Activated CD8-positive, alpha-beta memory T cell treated with anti-CD3 and anti-CD28 coated beads for 24 hours (primary cell): ENCODE results near the gene CHGA.

Experiments used
- DNase-seq: peaks from one replicate; pipeline ENCODE4 v3.0.0-alpha.2; 2020

Gene CHGA

DNA sequence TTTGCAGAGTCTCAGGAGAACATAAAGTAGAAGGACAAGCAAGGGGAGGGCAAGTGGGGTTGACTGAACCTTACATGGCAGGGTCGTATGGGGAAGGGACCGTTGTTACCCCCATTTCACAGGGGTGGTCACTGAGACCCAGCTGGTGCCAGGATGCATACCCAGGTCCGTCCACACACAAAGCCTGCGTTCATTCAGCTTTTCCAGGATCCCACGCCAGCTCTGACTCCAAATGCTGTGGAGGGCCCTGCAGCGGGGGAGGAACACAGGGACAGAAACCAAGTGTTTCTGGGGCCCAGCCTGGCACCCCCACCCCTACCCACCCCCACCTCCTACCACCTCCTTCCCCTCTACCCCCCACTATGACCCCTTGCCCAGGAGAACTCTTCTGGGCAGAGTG is 16.5 kb upstream of the CHGA start:
- DNase-seq, result no peak

DNA sequence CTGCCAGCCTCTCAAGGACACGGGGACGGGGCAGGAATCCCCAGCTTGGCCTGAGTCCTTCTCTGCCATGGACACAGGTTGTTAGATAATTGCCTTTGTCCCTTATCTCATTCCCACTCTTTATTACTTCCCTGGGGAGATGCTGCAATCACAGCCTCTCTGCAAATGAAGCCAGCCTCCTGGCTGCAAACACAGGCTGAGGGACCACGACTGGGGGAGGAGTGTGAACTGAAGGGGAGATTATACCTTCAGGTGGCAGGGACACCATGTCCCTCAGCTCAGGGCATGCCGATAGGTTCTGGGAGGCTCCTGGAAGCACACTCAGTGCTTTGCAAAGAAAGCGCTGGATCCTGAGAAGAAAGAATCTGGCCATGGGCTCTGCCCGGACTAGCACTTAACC is 16.1 kb upstream of the CHGA start:
- no peak for DNase-seq

DNA sequence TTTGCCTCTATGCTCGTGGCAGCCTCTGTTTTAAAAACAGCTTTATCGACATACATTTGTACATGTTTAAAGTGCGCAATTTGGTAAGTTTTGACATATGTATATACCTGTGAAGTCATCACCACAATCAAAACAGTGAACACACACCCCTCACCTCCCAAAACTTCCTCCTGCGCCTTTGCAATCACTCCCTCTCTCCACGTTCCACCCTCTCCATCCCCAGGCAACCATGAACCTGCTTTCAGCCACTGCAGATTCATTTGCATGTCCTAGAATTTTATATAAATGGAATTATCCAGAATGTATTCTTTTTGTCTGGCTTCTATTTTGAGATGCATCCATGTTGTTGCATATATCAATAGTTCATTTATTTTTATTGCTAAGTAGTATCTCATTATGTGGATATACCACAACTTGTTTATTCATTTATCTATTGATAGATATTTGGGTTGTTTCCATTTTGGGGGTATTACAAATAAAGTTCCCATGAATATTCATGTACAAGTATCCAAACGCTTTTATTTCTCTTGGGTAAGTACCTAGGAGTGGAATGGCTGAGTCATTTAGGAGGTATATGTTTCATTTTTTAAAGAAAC is 15.5 kb upstream of the CHGA start:
- no peak for DNase-seq

DNA sequence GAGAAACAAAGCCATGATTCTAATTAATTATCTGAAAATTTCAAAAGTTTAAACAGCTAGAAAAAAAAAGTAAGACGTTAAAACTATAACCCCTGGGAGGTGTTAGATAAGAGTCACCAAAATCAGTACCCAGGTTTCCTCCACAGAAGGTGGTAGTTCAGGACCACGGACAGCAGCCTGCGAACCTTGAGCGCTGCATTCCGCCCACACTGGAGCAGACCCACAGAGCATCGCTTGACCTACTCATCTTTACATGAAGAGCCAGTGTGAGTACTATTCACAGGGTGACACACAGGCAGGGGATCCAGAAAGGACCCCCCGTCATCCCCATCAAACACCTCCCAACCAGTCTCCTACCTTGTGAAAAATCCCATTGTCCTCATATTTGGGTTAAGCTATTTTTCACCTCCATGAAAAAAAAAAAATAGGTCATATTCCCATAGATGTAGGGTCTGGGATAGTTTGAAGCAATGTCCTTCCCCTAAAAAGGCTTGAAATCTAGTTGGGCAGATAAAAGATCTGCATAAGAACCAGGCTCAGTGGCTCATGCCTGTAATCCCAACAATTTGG is 8.8 kb upstream of the CHGA start:
- DNase-seq, result peak; percentile 68

DNA sequence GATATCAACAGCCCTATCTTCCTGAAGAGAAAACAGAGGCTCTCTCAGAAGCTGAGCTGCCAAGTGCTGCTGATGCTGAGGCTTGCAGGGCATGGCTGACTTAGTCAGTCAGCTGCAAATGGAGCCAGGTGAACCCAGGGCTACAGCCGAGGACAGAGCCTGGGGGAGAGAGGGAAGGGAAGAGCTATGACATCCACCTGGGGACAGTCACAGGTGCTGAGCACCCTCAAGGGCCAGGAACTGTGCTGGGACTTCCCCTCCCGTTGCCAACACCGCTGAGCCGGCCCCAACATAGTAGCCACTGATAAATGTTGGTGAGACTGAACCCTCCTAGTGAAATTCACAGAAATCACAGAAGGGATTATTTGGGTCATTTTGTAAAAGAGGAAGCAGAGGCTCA is 6.7 kb upstream of the CHGA start:
- DNase-seq, result no peak

DNA sequence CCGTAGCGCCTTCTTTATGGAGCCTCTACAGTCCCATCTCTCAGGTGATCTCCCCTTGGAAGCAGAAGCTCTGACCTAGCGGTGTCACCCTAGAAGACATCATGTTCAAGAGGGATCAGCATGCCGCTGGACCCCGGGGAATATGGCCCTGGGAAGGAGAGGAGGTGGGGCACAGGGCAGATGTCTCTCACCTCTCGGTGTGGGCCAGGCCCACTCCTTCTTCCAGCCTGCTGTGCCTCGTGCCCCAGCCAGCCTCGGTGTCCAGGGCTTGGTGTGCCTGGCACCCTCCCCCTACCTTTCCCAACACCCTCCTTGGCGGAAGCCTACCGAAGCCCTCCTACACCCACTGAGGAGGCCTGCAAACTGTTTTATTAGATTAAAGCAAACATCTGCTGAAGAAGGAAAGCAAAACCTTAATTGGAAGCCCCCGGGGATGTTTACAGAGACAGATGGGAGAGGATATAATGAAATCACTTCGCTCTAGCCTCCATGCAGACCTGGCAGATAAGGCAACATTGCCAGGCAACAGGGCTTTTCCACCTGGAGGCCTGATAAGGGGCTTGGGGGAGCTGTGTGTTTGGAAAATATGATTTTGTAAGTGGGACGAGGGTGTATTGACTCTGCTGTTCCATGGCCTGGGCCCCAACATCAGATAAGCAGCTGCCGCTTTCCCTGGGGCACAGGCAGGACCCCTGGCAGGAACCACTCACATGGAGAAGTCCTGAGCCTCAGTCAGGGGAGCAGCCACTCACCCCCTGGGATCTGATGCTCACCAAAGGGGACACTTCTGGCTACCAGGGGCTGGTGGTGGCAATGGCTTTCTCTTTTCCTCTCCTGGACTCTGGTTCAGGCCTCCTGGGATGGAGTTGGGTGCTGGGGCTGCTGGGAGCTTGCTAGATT is 5.7 kb upstream of the CHGA start:
- DNase-seq, result no peak

DNA sequence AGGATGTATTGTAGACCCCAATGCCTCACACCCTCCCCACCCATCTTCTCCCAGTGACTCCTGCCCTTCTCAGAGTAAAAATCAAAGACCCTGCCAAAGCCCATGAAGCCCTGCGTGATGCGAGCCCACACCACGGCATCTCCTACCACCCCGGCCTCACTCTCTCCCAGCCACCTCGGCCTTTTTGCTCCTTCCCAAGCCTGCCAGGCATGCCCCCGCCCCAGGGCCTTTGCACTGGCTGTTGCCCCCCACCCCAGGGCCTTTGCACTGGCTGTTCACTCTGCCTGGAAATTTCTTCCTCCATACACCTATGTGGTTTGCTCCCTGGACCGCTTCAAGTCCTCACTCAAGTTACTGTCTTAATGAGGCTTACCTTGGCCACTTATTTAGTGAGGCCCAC is 5.0 kb upstream of the CHGA start:
- no peak for DNase-seq

DNA sequence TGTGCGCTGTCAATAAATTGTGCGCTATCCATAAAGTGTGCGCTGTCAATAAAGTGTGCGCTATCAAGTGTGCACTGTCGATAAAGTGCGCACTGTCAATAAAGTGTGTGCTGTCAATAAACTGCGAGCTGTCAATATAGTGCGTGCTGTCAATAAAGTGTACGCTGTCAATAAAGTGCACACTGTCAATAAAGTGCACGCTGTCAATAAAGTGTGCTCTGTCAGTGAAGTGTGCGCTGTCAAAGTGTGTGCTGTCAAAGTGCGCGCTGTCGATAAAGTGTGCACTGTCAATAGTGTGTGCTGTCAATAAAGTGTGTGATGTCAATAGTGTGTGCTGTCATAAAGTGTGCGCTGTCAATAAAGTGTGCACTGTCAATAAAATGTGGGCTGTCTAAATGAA is 2.9 kb upstream of the CHGA start:
- DNase-seq, result no peak

DNA sequence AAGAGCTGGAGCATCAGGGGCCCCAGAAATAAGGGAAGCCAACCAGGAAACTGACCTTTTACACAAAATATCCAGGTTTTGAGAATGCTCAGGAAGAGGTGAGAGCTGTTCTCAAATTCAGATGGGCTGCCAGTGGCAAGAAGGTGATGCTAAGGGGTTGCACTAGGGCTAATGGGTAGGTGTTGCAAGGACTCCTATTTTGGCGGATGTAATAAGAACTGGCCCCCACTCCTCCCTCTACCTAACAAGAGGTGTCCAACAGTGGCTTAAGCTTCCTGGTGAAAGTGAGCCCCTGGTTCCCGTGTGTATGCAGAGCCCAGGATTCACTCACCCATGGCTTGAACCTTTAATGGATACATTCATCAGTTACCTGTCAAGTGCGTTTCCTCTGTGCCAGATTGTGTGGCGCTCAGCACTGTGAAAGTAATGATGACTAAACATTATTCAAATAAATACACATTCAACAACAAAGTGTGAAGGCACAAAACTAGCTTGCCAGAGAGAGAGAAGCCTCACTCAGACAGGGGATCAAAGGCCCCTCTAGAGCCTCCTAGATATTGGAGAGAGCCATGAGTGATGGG is 705 bp upstream of the CHGA start:
- no peak for DNase-seq

DNA sequence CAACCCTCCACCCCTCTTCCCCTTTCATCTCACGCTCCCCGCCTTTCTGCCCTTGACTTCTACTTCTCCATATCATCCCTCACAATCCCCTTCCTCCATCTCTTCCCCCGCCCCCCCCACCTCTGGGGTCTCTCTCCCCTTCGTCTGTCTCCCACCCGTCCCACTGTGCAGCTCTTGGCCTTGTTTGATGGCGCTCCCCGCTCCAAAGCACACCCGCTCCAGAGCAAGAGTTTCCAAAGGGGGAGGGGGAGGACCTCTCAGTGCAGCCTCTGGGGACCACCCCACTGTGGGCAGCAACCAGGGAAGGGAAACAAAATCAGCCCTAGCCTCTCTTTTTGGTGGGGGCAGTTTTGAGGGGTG is 774 bp downstream of the CHGA start:
- DNase-seq, result no peak

DNA sequence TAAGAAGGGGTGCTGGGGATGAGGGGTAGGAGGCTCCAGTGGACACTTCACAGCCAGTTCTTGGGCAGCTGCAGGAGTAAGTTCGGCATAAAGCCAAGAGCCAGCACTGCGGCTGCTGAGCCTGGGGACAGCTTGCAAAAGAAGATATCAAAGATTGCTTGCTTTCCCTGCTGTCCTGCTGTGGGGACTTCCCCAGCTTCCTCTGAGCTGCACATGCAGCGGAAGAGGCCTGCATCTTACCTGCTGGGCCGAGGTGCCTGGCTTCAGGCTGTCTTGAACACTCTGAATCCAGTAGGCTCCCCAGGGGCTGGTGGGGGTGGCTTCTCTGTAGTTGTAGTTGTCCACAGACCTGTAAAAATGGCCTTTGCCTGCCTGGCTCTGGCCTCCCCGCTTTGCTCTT is 1.3 kb downstream of the CHGA start:
- no peak for DNase-seq

DNA sequence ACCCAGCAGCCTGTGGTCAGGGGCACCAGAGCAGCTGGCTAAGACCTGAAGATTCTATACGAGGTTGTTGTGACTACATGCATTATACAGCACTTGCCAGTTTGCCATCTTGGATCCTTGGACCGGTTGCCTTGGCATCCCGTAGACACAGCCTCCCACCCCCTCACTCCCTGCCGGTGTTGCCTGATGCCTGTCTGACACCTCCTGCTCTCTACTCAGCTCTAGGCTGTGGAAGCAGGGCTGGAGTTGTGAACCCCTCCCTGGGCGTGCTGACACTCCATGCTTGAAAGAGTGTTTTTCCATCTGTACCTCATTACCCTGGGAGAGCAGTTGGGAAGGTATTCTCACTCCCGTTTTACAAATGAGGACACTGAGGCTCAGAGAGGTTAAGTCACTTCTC is 2.5 kb downstream of the CHGA start:
- DNase-seq, result no peak

DNA sequence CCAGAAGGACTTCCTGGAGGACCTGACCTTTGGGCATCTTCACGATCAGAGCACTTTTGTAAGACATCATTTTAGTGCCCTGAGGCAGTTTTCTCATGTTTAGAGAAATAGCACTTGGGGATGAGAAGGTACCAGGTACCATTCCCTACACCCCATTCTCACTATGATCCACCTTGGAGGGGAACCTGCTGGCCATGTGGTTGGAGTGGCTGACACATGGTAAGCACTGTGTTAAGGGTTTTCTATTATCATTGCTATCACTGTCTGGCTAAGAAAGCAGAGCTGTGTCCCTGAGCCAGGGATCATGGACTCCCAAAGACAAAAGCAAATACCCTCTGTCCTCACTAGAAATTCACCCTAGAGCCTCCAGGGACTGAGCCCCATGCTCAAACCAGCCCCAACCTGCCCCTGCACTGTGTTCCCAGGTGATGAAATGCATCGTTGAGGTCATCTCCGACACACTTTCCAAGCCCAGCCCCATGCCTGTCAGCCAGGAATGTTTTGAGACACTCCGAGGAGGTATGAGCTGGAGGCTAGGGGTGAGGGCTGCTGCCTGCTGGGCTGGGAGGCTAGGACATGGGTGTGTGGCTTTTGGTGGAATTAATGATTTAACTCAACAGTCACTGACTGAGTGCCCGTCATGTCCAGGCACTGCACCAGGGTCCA is 3.4 kb downstream of the CHGA start:
- DNase-seq, result no peak

DNA sequence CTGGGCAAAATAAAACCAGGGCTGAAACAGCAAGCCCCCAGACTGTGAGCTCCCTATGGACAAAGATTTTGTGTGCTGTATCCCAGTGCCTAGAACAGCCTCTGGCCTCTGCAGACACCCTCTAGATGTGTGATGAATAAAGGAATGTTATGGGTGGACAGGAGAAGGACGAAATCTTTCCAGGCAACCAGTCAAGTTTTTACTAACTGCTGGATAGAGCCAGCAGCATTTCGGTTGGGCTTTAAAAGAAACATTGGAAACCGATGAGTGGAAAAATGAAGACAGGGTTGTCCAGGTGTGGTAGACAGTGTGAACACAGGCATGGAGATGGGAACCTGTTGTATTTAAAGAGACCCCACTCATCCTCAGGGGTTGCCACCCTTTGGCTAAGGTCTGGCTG is 4.0 kb downstream of the CHGA start:
- no peak for DNase-seq

DNA sequence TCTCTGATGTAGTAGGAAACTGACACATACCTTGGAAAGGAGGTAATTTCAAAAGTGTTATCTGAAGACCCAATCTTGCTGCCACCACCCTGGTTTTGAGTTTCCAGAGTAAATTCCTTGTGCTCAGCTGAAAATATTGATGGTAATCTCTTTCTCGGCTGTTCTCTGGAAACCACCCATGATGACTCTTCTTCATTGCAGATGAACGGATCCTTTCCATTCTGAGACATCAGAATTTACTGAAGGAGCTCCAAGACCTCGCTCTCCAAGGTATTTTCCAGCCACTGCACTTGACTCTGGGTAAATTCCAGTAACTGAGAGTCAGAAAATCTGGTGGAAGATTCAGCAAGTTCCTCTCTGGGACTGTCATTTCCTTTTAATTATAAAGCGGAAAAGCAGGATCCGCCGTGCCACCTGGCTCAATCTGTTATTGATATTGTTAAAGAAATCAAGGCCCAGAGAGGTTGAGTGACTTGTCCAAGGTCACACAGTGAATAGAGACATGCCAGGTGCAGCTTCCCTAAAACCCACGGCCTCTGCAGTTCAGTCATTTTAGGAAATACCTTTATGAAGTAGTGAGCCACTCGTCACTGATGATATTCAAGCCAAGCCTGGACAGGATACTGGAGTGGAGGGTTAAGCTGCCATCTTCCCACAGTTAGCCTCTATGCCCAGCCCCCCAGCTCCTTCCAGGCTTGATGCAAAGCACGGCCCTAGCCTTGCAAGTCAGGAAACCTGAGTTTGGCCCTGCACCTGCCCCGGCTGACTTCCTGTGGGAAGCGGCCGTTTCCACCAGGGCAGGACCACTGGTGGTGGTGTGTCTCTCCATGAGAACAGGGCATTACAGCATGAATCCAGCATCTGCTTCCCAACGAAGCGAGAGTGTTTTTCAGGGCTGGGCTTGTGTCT is 4.7 kb downstream of the CHGA start:
- DNase-seq, result no peak

DNA sequence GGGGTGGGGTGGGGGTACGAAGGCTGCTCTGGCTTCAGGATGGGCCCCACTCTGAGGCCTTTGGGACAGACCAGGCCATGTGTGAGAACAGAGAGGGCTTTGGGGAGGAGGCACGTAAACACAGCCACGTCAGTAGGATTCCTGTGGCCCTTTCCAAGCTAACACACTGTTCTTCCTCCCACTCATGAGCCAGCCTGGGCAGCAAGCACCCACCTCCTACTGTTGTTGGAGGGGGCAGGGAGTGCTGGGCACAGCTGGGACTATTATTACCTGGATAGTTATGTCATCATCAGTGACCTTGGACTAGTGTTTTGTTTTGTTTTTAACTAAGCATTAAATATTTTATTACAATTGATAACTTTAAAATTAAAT is 5.3 kb downstream of the CHGA start:
- no peak for DNase-seq

DNA sequence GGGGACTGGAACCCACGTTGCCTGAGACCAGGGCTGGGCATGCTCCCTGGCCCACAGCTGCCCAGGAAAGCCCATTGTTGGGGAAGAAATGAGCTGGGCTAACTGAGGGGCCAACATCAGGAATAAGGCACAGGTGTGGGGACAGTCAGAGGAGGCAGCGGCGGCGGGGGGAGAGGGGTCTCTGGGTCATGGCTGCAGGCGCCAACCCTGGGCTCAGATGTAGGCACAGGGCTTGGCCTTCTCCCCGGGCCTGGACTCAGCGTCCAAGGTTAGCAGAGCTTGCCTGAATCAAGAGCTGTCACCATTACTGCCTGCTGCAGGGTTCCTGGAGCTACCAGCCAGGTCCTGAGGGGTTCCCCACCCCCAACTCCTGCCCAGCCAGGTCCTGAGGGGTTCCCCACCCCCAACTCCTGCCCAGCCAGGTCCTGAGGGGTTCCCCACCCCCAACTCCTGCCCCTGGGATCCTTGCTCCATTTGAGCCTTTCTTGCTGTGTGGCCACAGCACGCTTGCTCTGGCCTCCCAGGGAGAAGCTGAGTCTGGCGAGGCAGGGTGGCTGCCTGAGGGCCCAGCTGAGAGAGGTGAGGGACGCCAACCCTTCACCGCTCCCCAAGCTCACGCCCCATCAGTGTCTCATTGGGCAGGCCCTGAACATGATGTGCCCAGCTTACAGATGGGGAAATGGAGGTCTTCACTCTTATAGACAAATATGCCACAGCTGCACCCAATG is 6.2 kb downstream of the CHGA start:
- DNase-seq, result no peak

DNA sequence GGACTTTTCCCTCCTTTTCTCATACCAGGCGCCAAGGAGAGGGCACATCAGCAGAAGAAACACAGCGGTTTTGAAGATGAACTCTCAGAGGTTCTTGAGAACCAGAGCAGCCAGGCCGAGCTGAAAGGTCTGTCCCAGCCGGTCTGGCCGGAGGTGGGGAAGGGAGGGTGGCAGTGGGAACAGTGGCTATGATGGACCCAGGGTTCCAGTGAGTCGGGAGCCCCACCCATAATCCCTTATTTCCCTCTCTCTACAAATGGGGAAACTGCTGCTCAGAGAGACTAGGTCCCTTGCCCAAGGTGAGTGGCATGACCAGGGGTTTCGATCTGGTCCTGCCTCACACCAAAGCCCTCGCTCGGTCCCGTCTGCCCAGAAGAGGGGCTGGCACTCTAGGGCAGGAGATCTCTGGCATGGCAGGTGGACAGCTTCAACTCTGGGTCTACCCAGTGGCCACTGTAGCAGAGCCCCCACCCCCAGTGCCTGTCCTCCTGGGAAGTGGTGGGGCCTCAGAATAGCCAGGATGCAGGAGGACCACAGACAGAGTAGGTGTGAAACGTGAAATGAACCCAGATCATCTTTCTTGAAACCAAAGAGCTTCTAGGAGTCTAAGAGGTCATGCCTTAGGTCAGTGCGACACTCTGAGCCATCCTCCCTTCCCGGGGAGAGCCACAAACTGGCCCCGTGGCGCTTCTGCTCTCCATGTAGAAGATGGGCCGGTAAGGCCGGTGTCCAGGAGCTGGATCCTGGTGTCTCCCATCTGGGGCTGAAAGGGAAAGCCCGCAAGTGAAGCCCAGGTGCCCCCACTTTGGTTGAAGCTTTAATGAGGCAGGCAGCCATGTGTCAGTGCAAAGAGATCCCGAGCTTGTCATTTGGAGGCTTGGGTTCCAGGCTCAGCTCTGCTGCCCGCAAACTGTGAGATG is 7.0 kb downstream of the CHGA start:
- DNase-seq, result no peak

DNA sequence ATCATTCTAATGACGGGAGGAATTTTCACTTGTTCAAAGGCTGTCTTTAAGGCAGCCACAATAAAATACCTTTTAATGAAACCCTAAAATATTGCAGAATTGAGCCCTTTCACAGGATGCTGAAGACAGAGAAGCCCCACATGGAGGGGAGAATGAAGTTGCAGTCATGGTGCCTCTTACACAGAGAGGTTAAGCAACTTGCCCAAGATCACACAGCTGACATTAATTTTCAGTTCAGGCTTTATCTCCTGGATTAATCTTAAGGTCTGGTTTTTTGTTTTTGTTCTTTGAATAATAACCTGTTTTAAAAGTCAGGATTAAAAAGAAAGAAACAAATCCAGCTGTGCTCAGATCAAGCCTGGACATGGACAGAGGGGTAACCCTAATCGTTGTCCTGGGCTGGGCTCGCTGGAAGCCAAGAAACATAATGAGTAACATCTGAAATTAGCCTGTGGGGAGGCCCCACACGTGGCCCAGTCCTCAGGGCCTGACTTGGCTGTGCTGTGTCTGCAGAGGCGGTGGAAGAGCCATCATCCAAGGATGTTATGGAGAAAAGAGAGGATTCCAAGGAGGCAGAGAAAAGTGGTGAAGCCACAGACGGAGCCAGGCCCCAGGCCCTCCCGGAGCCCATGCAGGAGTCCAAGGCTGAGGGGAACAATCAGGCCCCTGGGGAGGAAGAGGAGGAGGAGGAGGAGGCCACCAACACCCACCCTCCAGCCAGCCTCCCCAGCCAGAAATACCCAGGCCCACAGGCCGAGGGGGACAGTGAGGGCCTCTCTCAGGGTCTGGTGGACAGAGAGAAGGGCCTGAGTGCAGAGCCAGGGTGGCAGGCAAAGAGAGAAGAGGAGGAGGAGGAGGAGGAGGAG is 8.0 kb downstream of the CHGA start:
- no peak for DNase-seq
